OCI-LY1 (cell line): Measurements from ENCODE around the gene GAGE12G.
"Not testable (repeated sequence)": the region's sequence is repeated elsewhere in the genome, so short reads cannot be mapped to it uniquely, and the experiment has no call there.

Experiments
- EZH2 ChIP-seq: fragments of 200-600 bp; sonication (generic), shearing (Covaris generic); IDR thresholded peaks from 2 replicates; pipeline ENCODE4 v1.8.0; 2017; ENCODE audit warnings: borderline replicate concordance, mixed run types, mild to moderate bottlenecking, antibody characterized with exemption, low read length, moderate library complexity, mixed read lengths
- TF ChIP-seq, protein P1 (sequence below): fragments of 200-600 bp; sonication (generic), shearing (Covaris generic); IDR thresholded peaks from 2 replicates; pipeline ENCODE4 v1.5.1; 2017; ENCODE audit warnings: mild to moderate bottlenecking, antibody characterized with exemption, low read length, moderate library complexity, mixed read lengths

DNA sequence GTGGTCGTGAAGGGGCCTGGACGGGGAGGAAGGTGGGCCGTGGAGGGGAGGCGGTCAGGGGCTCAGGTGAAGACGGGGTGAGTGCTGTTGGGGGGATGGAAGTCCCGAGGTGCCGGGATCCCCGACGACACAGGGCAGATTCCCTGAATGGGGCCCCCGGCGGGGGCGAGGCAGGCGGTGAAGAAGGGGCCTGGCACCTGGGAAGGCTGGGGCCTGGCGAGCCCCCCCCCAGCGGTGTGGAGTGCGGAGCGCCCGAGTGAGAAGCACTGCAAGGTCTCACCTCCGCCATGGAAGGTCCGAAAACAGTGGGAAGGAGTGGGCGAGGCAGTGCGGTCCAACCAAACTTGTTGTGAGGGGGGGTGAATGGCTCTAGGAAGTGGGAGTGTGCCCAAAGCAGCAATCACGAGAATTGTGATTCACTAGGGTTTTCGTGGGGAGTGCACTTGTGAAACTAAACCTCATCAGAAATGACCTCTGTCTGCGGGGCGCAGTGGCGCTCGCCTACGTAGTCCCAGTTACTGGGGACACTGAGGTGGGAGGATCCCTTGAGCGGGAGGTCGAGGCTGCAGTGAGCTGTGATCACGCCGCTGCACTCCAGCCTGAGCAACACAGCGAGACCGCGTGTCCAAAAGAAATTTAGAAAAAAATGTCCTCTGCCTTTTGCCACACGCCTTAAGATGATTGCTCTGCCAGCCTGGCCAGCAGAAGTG, 19.7 kb downstream of the GAGE12G start:
- TF ChIP-seq, protein P1, sequence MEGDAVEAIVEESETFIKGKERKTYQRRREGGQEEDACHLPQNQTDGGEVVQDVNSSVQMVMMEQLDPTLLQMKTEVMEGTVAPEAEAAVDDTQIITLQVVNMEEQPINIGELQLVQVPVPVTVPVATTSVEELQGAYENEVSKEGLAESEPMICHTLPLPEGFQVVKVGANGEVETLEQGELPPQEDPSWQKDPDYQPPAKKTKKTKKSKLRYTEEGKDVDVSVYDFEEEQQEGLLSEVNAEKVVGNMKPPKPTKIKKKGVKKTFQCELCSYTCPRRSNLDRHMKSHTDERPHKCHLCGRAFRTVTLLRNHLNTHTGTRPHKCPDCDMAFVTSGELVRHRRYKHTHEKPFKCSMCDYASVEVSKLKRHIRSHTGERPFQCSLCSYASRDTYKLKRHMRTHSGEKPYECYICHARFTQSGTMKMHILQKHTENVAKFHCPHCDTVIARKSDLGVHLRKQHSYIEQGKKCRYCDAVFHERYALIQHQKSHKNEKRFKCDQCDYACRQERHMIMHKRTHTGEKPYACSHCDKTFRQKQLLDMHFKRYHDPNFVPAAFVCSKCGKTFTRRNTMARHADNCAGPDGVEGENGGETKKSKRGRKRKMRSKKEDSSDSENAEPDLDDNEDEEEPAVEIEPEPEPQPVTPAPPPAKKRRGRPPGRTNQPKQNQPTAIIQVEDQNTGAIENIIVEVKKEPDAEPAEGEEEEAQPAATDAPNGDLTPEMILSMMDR: not testable (repeated sequence)
- TF ChIP-seq EZH2: not testable (repeated sequence)
